CD14-positive monocyte (primary cell): Measurements from ENCODE around the gene MED14. TPM values are rescaled to one million over a fixed set of nuclear protein-coding genes. Genes with fewer than 3 reads are reported as not detected.

Experiments
- DNase-seq, 3 donors: peaks; one replicate each; pipeline ENCODE4 v3.0.0-alpha.2; 2011 to 2022
- H2AFZ ChIP-seq: 2 replicates; pipeline ENCODE4 v1.6.0; 2012; ENCODE audit warnings: mild to moderate bottlenecking, low read depth, low read length, inconsistent platforms; ENCODE audit not compliant: insufficient read depth, poor library complexity, severe bottlenecking
- H3K27ac ChIP-seq, 2 donors: 1 replicate in 1 of 2; 2 replicates in 1 of 2; pipeline ENCODE4 v1.5.1; 2012 to 2013; ENCODE audit warnings: low read length in 2 of 2, control low read depth in 1 of 2, inconsistent platforms in 1 of 2, low read depth in 1 of 2, mild to moderate bottlenecking in 1 of 2
- H3K27me3 ChIP-seq, 2 donors: one replicate each; pipeline versions ENCODE4 v1.6.0 to v1.6.1; 2011 to 2013; ENCODE audit warnings: low read length in 2 of 2; ENCODE audit not compliant: control insufficient read depth in 2 of 2, insufficient read depth in 2 of 2
- H3K36me3 ChIP-seq, 2 donors: replicated peaks in 1 of 2; 1 replicate in 1 of 2; 2 replicates in 1 of 2; pipeline versions ENCODE4 v1.5.1 to v1.6.1; 2012 to 2013; ENCODE audit warnings: low read length in 2 of 2, control low read depth in 1 of 2, inconsistent platforms in 1 of 2, mild to moderate bottlenecking in 1 of 2; ENCODE audit not compliant: insufficient read depth in 2 of 2, control insufficient read depth in 1 of 2
- H3K4me1 ChIP-seq, 2 donors: 1 replicate in 1 of 2; 2 replicates in 1 of 2; pipeline versions ENCODE4 v1.5.1 to v1.6.1; 2012 to 2013; ENCODE audit warnings: low read length in 2 of 2, control low read depth in 1 of 2, inconsistent platforms in 1 of 2, mild to moderate bottlenecking in 1 of 2, moderate library complexity in 1 of 2; ENCODE audit not compliant: insufficient read depth in 2 of 2, control insufficient read depth in 1 of 2
- H3K4me2 ChIP-seq: replicated peaks from 2 replicates; pipeline ENCODE3; 2012; ENCODE audit warnings: low read length, moderate library complexity, mild to moderate bottlenecking; ENCODE audit not compliant: poor library complexity, severe bottlenecking; ENCODE audit errors: extremely low read depth
- H3K4me3 ChIP-seq, 3 experiments: fragments of 200-600 bp in 1 of 3; sonication (generic) in 1 of 3; replicated peaks in 1 of 3; 1 replicate in 2 of 3; 2 replicates in 1 of 3; pipeline ENCODE4 v1.5.1; 2011 to 2013; ENCODE audit warnings: low read length in 3 of 3, mild to moderate bottlenecking in 3 of 3, control low read depth in 2 of 3, low read depth in 2 of 3, inconsistent platforms in 1 of 3, moderate library complexity in 1 of 3
- H3K79me2 ChIP-seq: 2 replicates; pipeline ENCODE4 v1.6.0; 2012; ENCODE audit warnings: mild to moderate bottlenecking, control low read depth, inconsistent platforms, low read length, moderate library complexity; ENCODE audit not compliant: insufficient read depth
- H3K9ac ChIP-seq: 2 replicates; pipeline ENCODE4 v1.6.0; 2017; ENCODE audit warnings: low read length, mild to moderate bottlenecking; ENCODE audit not compliant: insufficient read depth, poor library complexity, severe bottlenecking
- H3K9me3 ChIP-seq, 2 donors: replicated peaks in 1 of 2; 1 replicate in 1 of 2; 2 replicates in 1 of 2; pipeline versions ENCODE4 v1.5.1 to v1.6.1; 2012 to 2013; ENCODE audit warnings: low read length in 2 of 2, control low read depth in 1 of 2; ENCODE audit not compliant: control insufficient read depth in 1 of 2, insufficient read depth in 1 of 2
- H4K20me1 ChIP-seq: 2 replicates; pipeline ENCODE4 v1.6.0; 2012; ENCODE audit warnings: mild to moderate bottlenecking, low read length, control low read depth, moderate library complexity; ENCODE audit not compliant: insufficient read depth
- H3K27ac Mint-ChIP-seq, 7 donors: one replicate each; pipeline ENCODE4 v1.8.0; 2020; ENCODE audit warnings: mild to moderate bottlenecking in 7 of 7, mixed read lengths in 7 of 7, moderate library complexity in 6 of 7, inconsistent platforms in 2 of 7
- H3K27me3 Mint-ChIP-seq, 3 donors: one replicate each; pipeline ENCODE4 v1.8.0; 2021 to 2022; ENCODE audit warnings: low read depth in 3 of 3, mild to moderate bottlenecking in 3 of 3, mixed read lengths in 3 of 3, moderate library complexity in 3 of 3, inconsistent platforms in 1 of 3
- H3K36me3 Mint-ChIP-seq, 2 donors: one replicate each; pipeline ENCODE4 v1.8.0; 2020; ENCODE audit warnings: mixed read lengths in 2 of 2, inconsistent platforms in 1 of 2, mild to moderate bottlenecking in 1 of 2
- H3K4me1 Mint-ChIP-seq: one replicate; pipeline ENCODE4 v1.8.0; 2020; ENCODE audit warnings: mild to moderate bottlenecking, mixed read lengths
- H3K4me3 Mint-ChIP-seq, 2 donors: one replicate each; pipeline ENCODE4 v1.8.0; 2020; ENCODE audit warnings: mild to moderate bottlenecking in 2 of 2, mixed read lengths in 2 of 2, moderate library complexity in 1 of 2
- H3K9me3 Mint-ChIP-seq, 7 donors: one replicate each; pipeline ENCODE4 v1.8.0; 2020 to 2022; ENCODE audit warnings: mixed read lengths in 7 of 7, mild to moderate bottlenecking in 6 of 7, moderate library complexity in 6 of 7, inconsistent platforms in 2 of 7
- CTCF ChIP-seq: fragments of 200-600 bp; IDR thresholded peaks from one replicate; pipeline ENCODE4 v1.8.0; 2022; ENCODE audit warnings: antibody characterized with exemption, mild to moderate bottlenecking
- WGBS: methylation state at CpG from one replicate; pipeline ENCODE4 v1.1.5; 2013; ENCODE audit warnings: missing lambda C conversion rate; ENCODE audit not compliant: insufficient coverage; 5-methylcytosine and 5-hydroxymethylcytosine counted together
- intact Hi-C, 2 donors: fragments of 100-400 bp; cut with micrococcal nuclease; formaldehyde crosslinking; loops; one replicate each; pipeline versions ENCODE4 v1.15.0 to v1.15.1; 2023
- polyA plus RNA-seq, 3 donors: library from polyadenylated mRNA; depleted of rRNA in 1 of 3; unstranded in 2 of 3; stranded (reverse) in 1 of 3; fragments of 300-500 nt in 2 of 3; fragments of >200 nt in 1 of 3; fragmentation: Illumina TruSeq in 2 of 3; gene quantifications; 1 replicate in 2 of 3; 2 replicates in 1 of 3; pipeline ENCODE4 v1.2.3, GENCODE V29; 2012 to 2021

MED14 gene
- polyA plus RNA-seq, 3 donors = 3.6 to 20.4 (median 6.8) TPM

DNA sequence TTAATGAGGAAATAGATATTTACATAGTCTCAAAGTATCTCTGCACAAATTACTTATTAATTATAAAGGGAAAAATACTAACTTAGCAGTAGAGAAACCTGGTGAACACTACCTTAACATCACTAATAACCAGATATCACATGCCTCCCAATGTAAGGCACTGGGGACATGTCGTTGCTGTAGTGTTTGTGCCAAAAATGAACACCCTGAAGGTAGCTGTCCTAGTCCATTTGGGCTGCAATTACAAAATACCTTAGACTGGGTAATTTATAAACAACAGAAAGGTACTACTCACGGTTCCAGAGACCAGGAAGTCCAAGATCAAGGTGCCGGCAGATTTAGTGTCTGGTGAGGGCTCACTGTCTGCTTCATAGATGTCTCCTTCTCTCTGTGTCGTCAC lies 122.8 kb downstream of the MED14 start:
- no peak overlapping the region for H3K27ac Mint-ChIP-seq
- no peak overlapping the region for H3K4me3 Mint-ChIP-seq
- no peak overlapping the region for H3K9ac ChIP-seq
- H2AFZ ChIP-seq = no peak overlapping the region
- H3K4me1 Mint-ChIP-seq = no peaks in the 10 kb centered on the region
- no peaks in the 10 kb centered on the region for H3K9me3 ChIP-seq
- H3K27ac ChIP-seq = no peak overlapping the region
- TF ChIP-seq CTCF = no peak
- no peaks in the 10 kb centered on the region for H4K20me1 ChIP-seq
- intact Hi-C loops = no loop called here
- H3K79me2 ChIP-seq = no peaks in the 10 kb centered on the region
- no peaks in the 10 kb centered on the region for H3K4me1 ChIP-seq
- H3K27me3 Mint-ChIP-seq = peaks cover 0 to 26% (median 1%) of the 10 kb centered on the region in 3 donors
- H3K4me2 ChIP-seq = no peak overlapping the region
- no CpG with 5 or more reads among the region's 4 CpGs for WGBS
- peaks cover 0 to under 1% of the 10 kb centered on the region in 2 donors for H3K36me3 Mint-ChIP-seq
- peaks cover 0 to 1% (median 0%) of the 10 kb centered on the region in 7 donors for H3K9me3 Mint-ChIP-seq
- no peak overlapping the region for H3K4me3 ChIP-seq
- no peak for DNase-seq
- peaks cover 0 to 26% of the 10 kb centered on the region in 2 donors for H3K27me3 ChIP-seq
- H3K36me3 ChIP-seq = peaks cover 0 to under 1% of the 10 kb centered on the region in 2 donors

DNA sequence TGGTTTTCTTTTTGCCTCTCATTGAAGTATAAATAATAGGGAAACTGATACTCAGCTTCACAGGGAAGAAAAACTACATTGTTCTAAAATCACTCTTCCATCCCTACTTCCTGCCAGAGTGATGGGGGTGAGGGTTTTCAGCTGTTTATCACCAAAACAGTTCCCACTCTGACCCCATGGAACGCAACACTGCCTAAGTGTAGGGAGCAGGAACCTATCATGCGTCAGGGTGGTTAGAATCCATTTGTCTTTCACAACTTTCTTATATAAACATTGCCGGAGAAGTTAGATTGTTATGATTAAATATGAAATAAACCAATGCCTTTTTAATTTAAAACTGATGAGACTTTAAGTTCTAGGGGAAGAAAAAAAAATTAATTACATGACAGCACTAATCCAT lies 128.0 kb downstream of the MED14 start:
- H3K36me3 ChIP-seq = peaks cover 10 to 45% of the 10 kb centered on the region in 2 donors
- H3K9me3 ChIP-seq = no peaks in the 10 kb centered on the region
- TF ChIP-seq CTCF = no peak
- H3K27ac Mint-ChIP-seq = peak overlapping the region in 1 of 7 donors; percentile 1
- no peaks in the 10 kb centered on the region for H3K4me1 ChIP-seq
- peaks cover 17 to 30% of the 10 kb centered on the region in 2 donors for H3K36me3 Mint-ChIP-seq
- intact Hi-C loops = no loop called here
- H3K9me3 Mint-ChIP-seq = peaks cover 0 to 2% (median 0%) of the 10 kb centered on the region in 7 donors
- H2AFZ ChIP-seq = no peak overlapping the region
- no peak overlapping the region for H3K4me3 Mint-ChIP-seq
- no peak overlapping the region for H3K9ac ChIP-seq
- no peaks in the 10 kb centered on the region for H3K4me1 Mint-ChIP-seq
- H3K79me2 ChIP-seq = no peaks in the 10 kb centered on the region
- H3K27ac ChIP-seq = no peak overlapping the region
- no peak overlapping the region for H3K4me3 ChIP-seq
- H3K4me2 ChIP-seq = no peak overlapping the region
- DNase-seq = no peak
- peaks cover 0 to 26% (median 0%) of the 10 kb centered on the region in 3 donors for H3K27me3 Mint-ChIP-seq
- WGBS = no CpG with 5 or more reads among the region's 3 CpGs
- peaks cover 0 to 22% of the 10 kb centered on the region in 2 donors for H3K27me3 ChIP-seq
- H4K20me1 ChIP-seq = no peaks in the 10 kb centered on the region
